HUES48 (cell line): ENCODE results near the gene ADAMTSL1.

ENCODE experiments used
- H3K27ac ChIP-seq: one replicate; pipeline ENCODE4 v1.7.0; 2013; ENCODE audit warnings: low read depth, low read length, inconsistent platforms
- H3K27me3 ChIP-seq: 2 replicates; pipeline ENCODE4 v1.6.1; 2013; ENCODE audit warnings: mild to moderate bottlenecking, low read length; ENCODE audit not compliant: control insufficient read depth, insufficient read depth
- H3K36me3 ChIP-seq: 2 replicates; pipeline ENCODE4 v1.6.1; 2013; ENCODE audit warnings: low read length; ENCODE audit not compliant: control insufficient read depth, insufficient read depth
- H3K4me1 ChIP-seq: 2 replicates; pipeline ENCODE4 v1.6.1; 2013; ENCODE audit warnings: mild to moderate bottlenecking, low read length; ENCODE audit not compliant: control insufficient read depth, insufficient read depth
- H3K4me3 ChIP-seq: 2 replicates; pipeline ENCODE4 v1.5.1; 2013; ENCODE audit warnings: mild to moderate bottlenecking, low read depth, low read length
- H3K9ac ChIP-seq: 2 replicates; pipeline ENCODE4 v1.6.1; 2013; ENCODE audit warnings: mild to moderate bottlenecking, low read depth, low read length, moderate library complexity
- H3K9me3 ChIP-seq: 2 replicates; pipeline ENCODE4 v1.6.1; 2013; ENCODE audit warnings: low read length; ENCODE audit not compliant: control insufficient read depth, insufficient read depth

The ADAMTSL1 gene

GRCh38 chr9:18606846-18607245 is 132.9 kb downstream of the ADAMTSL1 start:
- no peaks in the 10 kb centered on the region for H3K27me3 ChIP-seq
- peaks cover 34% of the 10 kb centered on the region for H3K4me1 ChIP-seq
- peak overlapping the region; percentile 73 for H3K27ac ChIP-seq
- no peak overlapping the region for H3K4me3 ChIP-seq
- no peak overlapping the region for H3K9ac ChIP-seq
- peaks cover 13% of the 10 kb centered on the region for H3K9me3 ChIP-seq
- no peaks in the 10 kb centered on the region for H3K36me3 ChIP-seq

- Histone ChIP-seq H3K4me3 (no peak overlapping the region), H3K27me3 (no peaks in the 10 kb centered on the region), H3K27ac (no peak overlapping the region), H3K4me1 (peaks cover 34% of the 10 kb centered on the region), H3K9me3 (peaks cover 8% of the 10 kb centered on the region), H3K36me3 (no peaks in the 10 kb centered on the region), H3K9ac (no peak overlapping the region)
Observed at GRCh38 chr9:18608371-18608770, 134.4 kb downstream of the ADAMTSL1 start.

- Histone ChIP-seq H3K4me1 (peaks cover 18% of the 10 kb centered on the region), H3K4me3 (no peak overlapping the region), H3K27ac (no peak overlapping the region), H3K36me3 (no peaks in the 10 kb centered on the region), H3K9me3 (no peaks in the 10 kb centered on the region), H3K9ac (no peak overlapping the region), H3K27me3 (no peaks in the 10 kb centered on the region)
Observed at GRCh38 chr9:18610956-18611355, 137.0 kb downstream of the ADAMTSL1 start.

DNA sequence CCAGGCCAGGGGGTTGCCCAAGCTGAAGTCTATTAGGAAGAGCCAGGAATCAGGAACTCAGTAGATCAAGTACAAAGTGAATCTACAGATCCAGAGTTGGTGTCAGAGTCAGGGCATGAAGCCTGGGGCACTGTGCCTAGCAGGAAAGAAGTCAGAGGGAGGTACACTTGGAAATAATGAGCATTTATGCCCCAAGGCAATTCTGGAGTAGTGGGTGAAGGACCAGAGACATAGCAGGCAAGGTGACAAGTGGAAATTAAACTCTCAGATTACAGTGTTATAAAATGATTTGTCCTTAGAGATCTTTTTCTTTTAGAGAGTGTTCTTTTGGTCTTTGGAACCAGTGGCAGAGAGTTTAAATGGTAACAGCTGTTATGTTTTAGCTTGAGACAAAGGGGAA is 138.0 kb downstream of the ADAMTSL1 start:
- no peak overlapping the region for H3K9ac ChIP-seq
- H3K27ac ChIP-seq, result no peak overlapping the region
- no peak overlapping the region for H3K4me3 ChIP-seq
- H3K9me3 ChIP-seq, result no peaks in the 10 kb centered on the region
- peaks cover 8% of the 10 kb centered on the region for H3K4me1 ChIP-seq
- H3K36me3 ChIP-seq, result no peaks in the 10 kb centered on the region
- H3K27me3 ChIP-seq, result no peaks in the 10 kb centered on the region

DNA sequence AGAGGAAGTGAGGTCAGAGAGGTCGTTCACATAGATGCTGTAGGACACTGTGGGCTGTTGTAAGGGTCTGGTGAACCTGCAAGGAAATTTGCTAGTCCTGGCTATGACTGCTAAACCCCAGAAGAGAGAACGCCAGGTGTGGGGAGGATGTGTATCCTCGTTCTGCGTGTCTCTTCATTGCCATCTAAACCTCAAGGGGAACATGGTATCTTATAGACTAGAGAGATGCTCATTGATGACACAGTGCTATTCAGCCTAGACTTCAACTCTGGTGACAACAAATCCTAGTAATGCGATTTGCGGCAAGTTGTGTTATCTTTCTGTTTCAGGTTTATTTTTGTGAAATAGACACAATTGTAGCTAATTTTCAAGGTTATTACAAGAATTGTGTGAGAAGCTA is 140.2 kb downstream of the ADAMTSL1 start:
- Histone ChIP-seq H3K9me3 (no peaks in the 10 kb centered on the region), H3K36me3 (no peaks in the 10 kb centered on the region), H3K27ac (no peak overlapping the region), H3K9ac (no peak overlapping the region), H3K4me1 (no peaks in the 10 kb centered on the region), H3K4me3 (no peak overlapping the region), H3K27me3 (no peaks in the 10 kb centered on the region)

DNA sequence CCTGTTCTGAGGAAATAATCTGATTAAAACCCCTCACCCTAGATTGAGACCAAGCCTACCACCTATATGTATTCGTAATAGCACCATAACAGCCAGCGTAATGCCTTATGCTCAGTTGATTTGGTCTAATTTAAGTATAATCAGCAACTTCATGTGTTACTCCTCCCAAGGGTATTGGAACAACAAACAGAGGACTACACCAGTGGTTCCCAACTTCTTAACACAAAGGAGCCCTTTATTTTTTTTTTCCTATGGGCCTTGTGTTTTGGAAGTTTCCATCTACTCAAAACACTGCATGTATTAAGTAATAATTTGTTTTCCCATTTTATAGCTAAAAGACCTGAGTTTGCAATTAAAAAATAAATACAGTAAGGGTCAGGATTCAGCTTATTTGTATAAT is 140.7 kb downstream of the ADAMTSL1 start:
- H3K4me3 ChIP-seq, result no peak overlapping the region

DNA sequence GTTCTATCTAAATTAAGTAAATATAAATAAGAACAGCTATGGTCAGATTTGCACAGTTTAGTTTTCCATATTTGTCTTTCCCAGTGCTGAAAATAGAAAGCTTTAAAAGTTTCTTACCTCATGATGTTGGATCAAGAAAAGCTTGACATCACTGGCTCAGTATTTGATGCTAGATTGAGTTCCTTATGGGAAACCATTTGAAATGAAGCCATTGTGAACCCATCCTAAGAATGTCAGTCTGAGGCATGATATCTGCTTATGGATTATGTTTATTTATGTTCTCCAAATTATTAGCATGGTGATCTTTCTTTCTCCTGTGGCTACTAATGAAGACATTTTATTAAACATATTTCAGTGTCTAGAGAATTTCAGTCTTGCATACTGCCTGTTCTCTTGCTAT is 143.0 kb downstream of the ADAMTSL1 start:
- H3K4me1 ChIP-seq, result no peaks in the 10 kb centered on the region

More for the DNA sequence above, 140.7 kb downstream of the ADAMTSL1 start:
- Histone ChIP-seq H3K4me1 (no peaks in the 10 kb centered on the region), H3K9ac (no peak overlapping the region), H3K9me3 (no peaks in the 10 kb centered on the region), H3K27ac (no peak overlapping the region), H3K27me3 (no peaks in the 10 kb centered on the region), H3K36me3 (no peaks in the 10 kb centered on the region)

DNA sequence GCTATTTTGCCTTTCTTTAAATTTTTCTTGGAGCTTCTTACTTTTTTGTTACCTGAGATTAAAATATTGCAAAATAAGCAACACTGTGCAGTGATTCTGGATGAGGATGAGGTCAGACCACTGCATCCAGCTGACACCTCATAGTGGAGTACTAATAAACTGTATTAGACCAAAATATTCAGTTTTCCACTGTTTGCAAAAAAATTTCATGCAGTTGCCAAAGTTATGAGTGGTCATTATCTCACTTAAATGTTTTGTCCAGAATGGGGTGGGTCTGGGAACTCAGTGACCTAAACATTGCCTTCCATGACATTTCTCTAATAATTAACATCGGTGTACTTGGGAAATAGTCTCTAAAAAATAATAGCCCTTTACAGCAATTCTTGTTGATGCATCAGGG is 143.8 kb downstream of the ADAMTSL1 start:
- Histone ChIP-seq H3K4me3 (no peak overlapping the region), H3K4me1 (no peaks in the 10 kb centered on the region), H3K27me3 (no peaks in the 10 kb centered on the region), H3K27ac (no peak overlapping the region), H3K9me3 (no peaks in the 10 kb centered on the region), H3K36me3 (no peaks in the 10 kb centered on the region), H3K9ac (no peak overlapping the region)

More for the DNA sequence above, 143.0 kb downstream of the ADAMTSL1 start:
- H3K9me3 ChIP-seq, result no peaks in the 10 kb centered on the region
- no peaks in the 10 kb centered on the region for H3K27me3 ChIP-seq
- no peak overlapping the region for H3K27ac ChIP-seq
- H3K4me3 ChIP-seq, result no peak overlapping the region
- H3K36me3 ChIP-seq, result no peaks in the 10 kb centered on the region
- no peak overlapping the region for H3K9ac ChIP-seq

DNA sequence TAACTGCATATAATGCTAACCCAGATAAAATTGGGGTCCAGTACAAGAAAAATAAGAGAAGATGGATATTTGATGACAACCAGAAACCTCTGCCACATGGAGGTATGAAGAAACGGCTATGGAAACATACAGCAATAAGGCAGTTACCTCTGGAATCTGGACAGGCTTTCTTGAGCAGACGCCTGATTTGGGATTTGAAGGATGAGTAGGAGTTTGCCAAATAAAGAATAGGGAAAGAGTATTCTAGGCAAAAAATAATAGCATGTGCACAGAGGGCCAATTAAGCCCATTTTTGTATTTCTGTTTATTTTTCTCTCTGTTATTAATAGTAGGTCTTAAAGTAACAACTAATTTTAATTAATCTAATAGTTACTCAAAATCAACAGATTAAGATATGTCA is 144.9 kb downstream of the ADAMTSL1 start:
- H3K27me3 ChIP-seq, result no peaks in the 10 kb centered on the region

DNA sequence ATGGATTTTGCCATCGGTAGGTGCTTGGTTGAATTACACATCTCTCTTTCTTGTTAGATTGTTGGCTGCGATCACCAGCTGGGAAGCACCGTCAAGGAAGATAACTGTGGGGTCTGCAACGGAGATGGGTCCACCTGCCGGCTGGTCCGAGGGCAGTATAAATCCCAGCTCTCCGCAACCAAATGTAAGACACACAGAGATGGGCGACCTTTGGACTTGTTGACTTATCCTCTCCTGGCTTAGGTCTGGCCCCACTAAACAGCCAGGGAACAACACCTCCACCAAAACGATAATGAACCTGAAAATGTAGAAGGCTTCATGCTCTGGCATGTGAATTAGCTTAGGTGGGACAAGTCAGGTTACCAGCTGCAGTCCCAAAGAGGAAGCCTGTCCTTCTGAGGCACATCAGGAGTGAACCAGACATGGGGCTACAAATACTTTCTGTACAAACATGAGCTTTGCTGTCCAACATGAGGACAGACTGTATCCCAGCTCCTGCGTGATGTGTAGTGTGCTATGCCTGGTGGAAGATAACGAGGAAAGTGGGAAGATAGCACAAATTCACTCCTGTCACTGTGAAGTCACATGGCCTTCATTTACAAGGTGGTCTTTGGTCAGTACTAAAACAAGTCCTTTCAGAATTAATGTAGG is 148.4 kb downstream of the ADAMTSL1 start:
- H3K4me1 ChIP-seq, result no peaks in the 10 kb centered on the region
- H3K27ac ChIP-seq, result no peak overlapping the region
- H3K27me3 ChIP-seq, result no peaks in the 10 kb centered on the region
- no peaks in the 10 kb centered on the region for H3K36me3 ChIP-seq
- H3K9me3 ChIP-seq, result no peaks in the 10 kb centered on the region
- H3K9ac ChIP-seq, result no peak overlapping the region
- H3K4me3 ChIP-seq, result no peak overlapping the region

More for the DNA sequence above, 144.9 kb downstream of the ADAMTSL1 start:
- H3K4me3 ChIP-seq, result no peak overlapping the region
- H3K9me3 ChIP-seq, result no peaks in the 10 kb centered on the region
- no peaks in the 10 kb centered on the region for H3K4me1 ChIP-seq
- H3K9ac ChIP-seq, result no peak overlapping the region
- H3K27ac ChIP-seq, result no peak overlapping the region
- H3K36me3 ChIP-seq, result no peaks in the 10 kb centered on the region

- Histone ChIP-seq H3K27ac (no peak overlapping the region), H3K9me3 (no peaks in the 10 kb centered on the region), H3K9ac (no peak overlapping the region), H3K27me3 (no peaks in the 10 kb centered on the region), H3K4me1 (no peaks in the 10 kb centered on the region), H3K36me3 (no peaks in the 10 kb centered on the region), H3K4me3 (no peak overlapping the region)
Observed at GRCh38 chr9:18623221-18624079, 149.5 kb downstream of the ADAMTSL1 start.
